Activated CD8-positive, alpha-beta T cell treated with anti-CD3 and anti-CD28 coated beads for 36 hours (primary cell): ENCODE data around the gene BTAF1. TPM values are rescaled to one million over a fixed set of nuclear protein-coding genes. Genes with fewer than 3 reads are reported as not detected.
"Not testable (repeated sequence)": the region's sequence is repeated elsewhere in the genome, so short reads cannot be mapped to it uniquely, and the experiment has no call there.

ENCODE experiments used
- ATAC-seq: fragments of 200-7000 bp; cut with Tn5 transposase; one replicate; pipeline ENCODE4 v1.10.0; 2021; ENCODE audit warnings: mild to moderate bottlenecking, moderate library complexity
- CTCF ChIA-PET: fragments of 350-600 bp; sonication (Branson Sonifier 250); formaldehyde crosslinking; loops from one replicate; lab custom pipeline; 2021; ENCODE audit warnings: antibody characterized with exemption; lab: Charles Lee
- POLR2A ChIA-PET: fragments of 350-600 bp; sonication (Branson Sonifier 250); formaldehyde crosslinking; loops from one replicate; lab custom pipeline; 2021; ENCODE audit warnings: antibody characterized with exemption; lab: Charles Lee
- DNase-seq: peaks from one replicate; pipeline ENCODE4 v3.0.0-alpha.2; 2020
- H3K27ac Mint-ChIP-seq: one replicate; pipeline ENCODE4 v1.8.0; 2021; ENCODE audit warnings: mild to moderate bottlenecking, mixed read lengths
- H3K27me3 Mint-ChIP-seq: one replicate; pipeline ENCODE4 v1.8.0; 2021; ENCODE audit warnings: mixed read lengths
- H3K36me3 Mint-ChIP-seq: one replicate; pipeline ENCODE4 v1.8.0; 2021; ENCODE audit warnings: low read depth, mixed read lengths
- H3K4me1 Mint-ChIP-seq: one replicate; pipeline ENCODE4 v1.8.0; 2021; ENCODE audit warnings: low read depth, mixed read lengths
- H3K4me3 Mint-ChIP-seq: one replicate; pipeline ENCODE4 v1.8.0; 2021; ENCODE audit warnings: mild to moderate bottlenecking, moderate library complexity, mixed read lengths
- H3K9me3 Mint-ChIP-seq: one replicate; pipeline ENCODE4 v1.8.0; 2021; ENCODE audit warnings: mixed read lengths
- intact Hi-C: fragments of 100-400 bp; cut with micrococcal nuclease; formaldehyde crosslinking; loops from one replicate; pipeline ENCODE4 v1.10.0; 2022
- total RNA-seq, 2 experiments: library from RNA; stranded (reverse); gene quantifications; one replicate each; pipeline ENCODE4 v1.2.3, GENCODE V29; 2021
- TF ChIP-seq, protein P1 (sequence below): fragments of 200-600 bp; IDR thresholded peaks from one replicate; pipeline ENCODE4 v1.8.0; 2022; ENCODE audit warnings: antibody characterized with exemption, mild to moderate bottlenecking

BTAF1 gene
- total RNA-seq, 2 experiments from 2014 or later, result 73.4 to 75.3 TPM

DNA sequence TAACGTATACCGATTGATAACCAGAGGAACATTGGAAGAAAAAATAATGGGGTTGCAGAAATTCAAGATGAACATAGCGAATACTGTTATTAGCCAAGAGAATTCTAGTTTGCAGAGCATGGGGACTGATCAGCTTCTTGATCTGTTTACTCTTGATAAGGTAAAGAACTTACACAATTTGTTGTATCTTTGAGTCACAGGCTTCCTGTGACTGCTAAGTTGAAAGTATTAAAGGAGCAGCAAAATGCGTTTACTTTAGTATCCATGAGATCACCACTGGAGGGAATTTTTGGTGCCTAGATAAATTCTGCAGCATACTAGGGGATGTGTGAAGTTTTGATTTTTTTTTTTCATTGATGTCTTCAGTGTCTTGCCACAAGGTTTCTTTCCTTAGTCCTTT is 103.6 kb downstream of the BTAF1 start:
- CTCF ChIA-PET, result no interaction called here
- ATAC-seq (no peak), DNase-seq (no peak)
- POLR2A ChIA-PET, result no interaction called here
- H3K9me3 Mint-ChIP-seq, result no peaks in the 10 kb centered on the region
- peaks cover 46% of the 10 kb centered on the region for H3K36me3 Mint-ChIP-seq
- H3K4me3 Mint-ChIP-seq, result no peak overlapping the region
- peaks cover 5% of the 10 kb centered on the region for H3K4me1 Mint-ChIP-seq
- intact Hi-C loops, result no loop called here
- TF ChIP-seq, protein P1, sequence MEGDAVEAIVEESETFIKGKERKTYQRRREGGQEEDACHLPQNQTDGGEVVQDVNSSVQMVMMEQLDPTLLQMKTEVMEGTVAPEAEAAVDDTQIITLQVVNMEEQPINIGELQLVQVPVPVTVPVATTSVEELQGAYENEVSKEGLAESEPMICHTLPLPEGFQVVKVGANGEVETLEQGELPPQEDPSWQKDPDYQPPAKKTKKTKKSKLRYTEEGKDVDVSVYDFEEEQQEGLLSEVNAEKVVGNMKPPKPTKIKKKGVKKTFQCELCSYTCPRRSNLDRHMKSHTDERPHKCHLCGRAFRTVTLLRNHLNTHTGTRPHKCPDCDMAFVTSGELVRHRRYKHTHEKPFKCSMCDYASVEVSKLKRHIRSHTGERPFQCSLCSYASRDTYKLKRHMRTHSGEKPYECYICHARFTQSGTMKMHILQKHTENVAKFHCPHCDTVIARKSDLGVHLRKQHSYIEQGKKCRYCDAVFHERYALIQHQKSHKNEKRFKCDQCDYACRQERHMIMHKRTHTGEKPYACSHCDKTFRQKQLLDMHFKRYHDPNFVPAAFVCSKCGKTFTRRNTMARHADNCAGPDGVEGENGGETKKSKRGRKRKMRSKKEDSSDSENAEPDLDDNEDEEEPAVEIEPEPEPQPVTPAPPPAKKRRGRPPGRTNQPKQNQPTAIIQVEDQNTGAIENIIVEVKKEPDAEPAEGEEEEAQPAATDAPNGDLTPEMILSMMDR, result no peak
- H3K27ac Mint-ChIP-seq, result no peak overlapping the region
- H3K27me3 Mint-ChIP-seq, result no peaks in the 10 kb centered on the region

DNA sequence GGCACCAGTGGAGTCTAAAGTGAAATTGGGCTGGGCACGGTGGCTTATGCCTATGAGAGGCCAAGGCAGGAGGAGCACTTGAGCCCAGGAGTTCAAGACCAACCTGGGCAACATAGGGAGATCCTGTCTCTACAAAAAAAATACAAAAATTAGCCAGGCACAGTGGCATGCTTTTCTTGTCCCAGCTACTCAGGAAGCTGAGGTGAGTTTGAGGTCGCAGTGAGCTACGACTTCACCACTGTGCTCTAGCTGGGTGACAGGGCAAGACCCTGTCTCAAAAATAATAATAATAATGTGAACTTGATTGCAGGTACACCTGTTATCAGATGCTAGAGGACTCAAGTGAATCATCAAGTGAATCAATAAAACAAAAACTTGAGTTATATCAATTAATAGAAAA is 108.0 kb downstream of the BTAF1 start:
- H3K9me3 Mint-ChIP-seq, result no peaks in the 10 kb centered on the region
- TF ChIP-seq, protein P1, result no peak
- ChIA-PET POLR2A (no interaction called here), CTCF (no interaction called here)
- no peaks in the 10 kb centered on the region for H3K27me3 Mint-ChIP-seq
- H3K4me3 Mint-ChIP-seq, result no peak overlapping the region
- DNase-seq (no peak), ATAC-seq (no peak)
- peaks cover 53% of the 10 kb centered on the region for H3K36me3 Mint-ChIP-seq
- H3K27ac Mint-ChIP-seq, result no peak overlapping the region
- peaks cover 5% of the 10 kb centered on the region for H3K4me1 Mint-ChIP-seq
- intact Hi-C loops, result no loop called here

DNA sequence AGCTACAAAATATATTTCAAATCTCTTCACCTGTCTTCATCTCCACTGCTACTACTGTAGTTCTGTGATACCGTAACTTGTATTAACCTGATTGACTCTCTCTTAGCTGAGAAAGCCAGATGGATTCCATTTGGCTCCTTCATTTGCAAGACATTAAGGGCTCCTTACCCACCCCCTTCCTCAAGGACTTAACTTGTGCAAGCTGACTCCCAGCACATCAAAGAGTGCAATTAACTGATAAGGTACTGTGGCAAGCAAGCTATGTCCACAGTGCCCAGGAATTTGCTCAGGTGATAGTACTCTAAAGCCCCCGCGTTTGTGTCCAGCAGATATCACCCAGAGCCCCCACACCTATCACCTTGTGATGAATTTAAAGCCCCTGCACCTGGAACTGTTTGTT is 109.5 kb downstream of the BTAF1 start:
- POLR2A ChIA-PET, H3K27ac Mint-ChIP-seq, ATAC-seq, H3K4me1 Mint-ChIP-seq, intact Hi-C loops, H3K27me3 Mint-ChIP-seq, H3K4me3 Mint-ChIP-seq, CTCF ChIA-PET, H3K9me3 Mint-ChIP-seq, DNase-seq: not testable (repeated sequence)
- peaks cover 46% of the 10 kb centered on the region for H3K36me3 Mint-ChIP-seq

DNA sequence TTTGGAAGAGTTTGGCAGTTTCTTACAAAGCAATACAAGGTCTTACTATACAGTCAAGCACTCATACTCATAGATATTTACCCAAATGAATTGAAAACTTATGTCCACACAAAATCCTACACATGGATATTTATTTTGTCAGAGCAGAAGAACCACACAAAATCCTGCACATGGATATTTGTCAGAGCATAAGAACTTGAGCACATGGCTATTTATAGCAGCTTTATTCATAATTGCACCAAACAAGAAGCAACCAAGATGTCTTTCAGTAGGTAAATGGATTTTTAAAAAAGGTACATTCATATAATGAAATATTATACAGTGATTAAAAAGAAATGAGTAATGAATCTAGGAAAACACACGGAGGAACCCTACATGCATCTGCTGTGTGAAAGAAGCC is 115.4 kb downstream of the BTAF1 start:
- H3K27me3 Mint-ChIP-seq, result no peaks in the 10 kb centered on the region
- no peak overlapping the region for H3K27ac Mint-ChIP-seq
- POLR2A ChIA-PET, result no interaction called here
- H3K36me3 Mint-ChIP-seq, result peaks cover 18% of the 10 kb centered on the region
- peaks cover under 1% of the 10 kb centered on the region for H3K9me3 Mint-ChIP-seq
- TF ChIP-seq, protein P1, result no peak
- DNase-seq (no peak), ATAC-seq (no peak)
- no peak overlapping the region for H3K4me3 Mint-ChIP-seq
- CTCF ChIA-PET, result no interaction called here
- no peaks in the 10 kb centered on the region for H3K4me1 Mint-ChIP-seq
- intact Hi-C loops, result no loop called here

DNA sequence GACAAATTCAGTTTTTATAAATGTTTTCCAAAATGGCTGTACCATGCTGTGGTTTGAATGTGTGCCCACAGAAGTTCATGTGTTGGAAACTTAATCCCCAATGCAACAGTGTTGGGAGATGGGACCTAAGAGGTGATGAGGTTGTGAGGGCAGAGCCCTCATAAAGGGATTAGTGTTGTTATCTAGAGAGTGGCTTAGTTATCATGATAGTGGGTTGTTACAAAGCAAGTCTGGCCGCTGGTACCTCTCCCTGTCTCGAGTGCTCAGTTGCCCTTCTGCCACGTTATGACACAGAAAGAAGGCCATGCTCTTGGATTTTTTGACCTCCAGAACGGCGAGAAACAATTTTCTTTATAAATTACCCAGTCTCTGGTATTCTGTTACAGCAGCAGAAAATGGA is 119.0 kb downstream of the BTAF1 start:
- POLR2A ChIA-PET, result no interaction called here
- CTCF ChIA-PET, result no interaction called here
- H3K27me3 Mint-ChIP-seq, result no peaks in the 10 kb centered on the region
- DNase-seq (no peak), ATAC-seq (no peak)
- no peak overlapping the region for H3K27ac Mint-ChIP-seq
- no peak overlapping the region for H3K4me3 Mint-ChIP-seq
- H3K4me1 Mint-ChIP-seq, result no peaks in the 10 kb centered on the region
- TF ChIP-seq, protein P1, result no peak
- peaks cover 1% of the 10 kb centered on the region for H3K9me3 Mint-ChIP-seq
- intact Hi-C loops, result no loop called here
- H3K36me3 Mint-ChIP-seq, result peaks cover 4% of the 10 kb centered on the region

DNA sequence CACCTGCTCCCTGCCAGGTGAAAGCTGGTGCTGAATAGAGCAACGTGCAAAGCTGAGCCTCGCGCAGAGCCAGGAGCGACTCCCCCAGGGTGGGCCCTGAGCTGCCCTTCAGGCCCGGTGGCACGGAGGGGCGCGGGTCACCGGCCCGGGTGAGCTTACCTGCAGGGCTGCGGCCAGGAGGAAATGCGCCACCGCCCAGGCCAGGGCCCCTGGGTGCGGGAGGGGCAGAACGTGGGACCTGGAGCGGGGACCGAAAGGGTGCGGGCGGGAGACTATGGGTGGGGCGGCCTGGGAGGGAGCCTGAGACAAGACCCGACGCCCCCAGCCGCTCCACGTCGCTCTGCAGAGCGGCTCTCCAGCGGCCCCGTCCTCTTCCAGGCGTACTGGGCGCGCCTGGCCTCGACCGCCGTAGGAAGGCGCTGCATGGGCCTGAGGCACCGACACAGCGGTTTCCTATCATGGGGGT is 122.1 kb downstream of the BTAF1 start:
- TF ChIP-seq, protein P1, result no peak
- ChIA-PET POLR2A (no interaction called here), CTCF (no interaction called here)
- Mint-ChIP-seq H3K36me3 (peaks cover 3% of the 10 kb centered on the region), H3K27me3 (no peaks in the 10 kb centered on the region), H3K4me3 (no peak overlapping the region), H3K27ac (no peak overlapping the region), H3K4me1 (peaks cover 10% of the 10 kb centered on the region), H3K9me3 (peaks cover 1% of the 10 kb centered on the region)
- DNase-seq (no peak), ATAC-seq (no peak)
- intact Hi-C loops, result no loop called here
